ENCODE results near the gene NRG2. TPM values are rescaled to one million over a fixed set of nuclear protein-coding genes. Genes with fewer than 3 reads are reported as not detected.

NRG2 gene
- total and polyA plus RNA-seq, 2 experiments from 2014 or later, result 0.37 to 1.3 TPM

- TF ChIP-seq REST (IDR thresholded peaks at IDR 0.05; ENCODE audit: unreplicated experiment), result no peak
Observed at GRCh38 chr5:140039561-140039960, 3.5 kb downstream of the NRG2 start (continued).

GRCh38 chr5:140038373-140038957, 4.6 kb downstream of the NRG2 start:
- Mint-ChIP-seq H3K36me3 (ENCODE audit: low read depth) (no peaks in the 10 kb centered on the region; the same call in 2 of the 3 replicates), H3K27ac (no peak overlapping the region), H3K9me3 (peaks cover 4% of the 10 kb centered on the region; the same call in 2 of the 3 replicates), H3K4me3 (no peak overlapping the region), H3K4me1 (peaks cover 9% of the 10 kb centered on the region), H3K27me3 (ENCODE audit: insufficient read depth, low read depth, poor library complexity) (peaks cover 49% of the 10 kb centered on the region)
- H3K27me3 ChIP-seq (ENCODE audit: insufficient read depth), result peaks cover 81% of the 10 kb centered on the region
- peaks cover 17% of the 10 kb centered on the region for H3K4me1 ChIP-seq (ENCODE audit: insufficient read depth)
- peaks cover 4% of the 10 kb centered on the region; the same call in 1 of the 2 replicates for H4K20me1 ChIP-seq (replicated peaks; ENCODE audit: insufficient read depth)
- peak overlapping the region; percentile 56 for H3K4me2 ChIP-seq
- no peaks in the 10 kb centered on the region for H3K9me2 ChIP-seq (ENCODE audit: insufficient read depth)
- TF ChIP-seq NANOG (IDR thresholded peaks at IDR 0.05; ENCODE audit: borderline replicate concordance), result no peak
- no peak for TF ChIP-seq POLR2AphosphoS5 (IDR thresholded peaks at IDR 0.05; ENCODE audit: low read depth)
- no peak for TF ChIP-seq REST (IDR thresholded peaks at IDR 0.05; ENCODE audit: unreplicated experiment)
- no peak for TF ChIP-seq EZH2 (IDR thresholded peaks at IDR 0.05; ENCODE audit: low read depth, unreplicated experiment)
- TF ChIP-seq EZH2phosphoT487 (IDR thresholded peaks at IDR 0.05; ENCODE audit: unreplicated experiment), result no peak
- TF ChIP-seq ZNF331 (CRISPR knock-in tag; IDR thresholded peaks at IDR 0.05; ENCODE audit: low read depth), result no peak
- no peak for TF ChIP-seq ZNF114 (CRISPR knock-in tag; IDR thresholded peaks at IDR 0.05)
- TF ChIP-seq STAT1 (IDR thresholded peaks at IDR 0.05; ENCODE audit: unreplicated experiment), result no peak
- TF ChIP-seq ETS1 (IDR thresholded peaks at IDR 0.05), result no peak
- no peak for TF ChIP-seq JUNB (IDR thresholded peaks at IDR 0.05; ENCODE audit: unreplicated experiment)
- TF ChIP-seq CREB1 (CRISPR knock-in tag; IDR thresholded peaks at IDR 0.05; ENCODE audit: low read depth), result no peak
- H3F3A ChIP-seq (replicated peaks; ENCODE audit: low read depth), result peaks cover 3% of the 10 kb centered on the region; the same call in 1 of the 2 replicates
- H3K79me2 ChIP-seq (replicated peaks; ENCODE audit: insufficient read depth), result no peaks in the 10 kb centered on the region
- DNase-seq (ENCODE audit: low spot score) (peak; percentile 28), ATAC-seq (no peak)
- H3K36me3 ChIP-seq (ENCODE audit: insufficient read depth), result no peaks in the 10 kb centered on the region
- no peak overlapping the region for H2AFZ ChIP-seq
- H3K27ac ChIP-seq (ENCODE audit: low read depth), result no peak overlapping the region
- 0 out of 2 replicates have a peak overlapping the region, but pooled peaks have one; percentile 26 for H3K4me3 ChIP-seq

Data from GM23338 (cell line).